Lower leg skin (tissue), 3 donors: ENCODE data around the gene LASP1NB.

Source experiments
- POLR2A ChIP-seq, 2 donors: fragments of 450-650 bp; IDR thresholded peaks; one replicate each; pipeline ENCODE4 v1.6.1; 2016 to 2017; ENCODE audit warnings: antibody characterized with exemption in 2 of 2, mild to moderate bottlenecking in 1 of 2, moderate library complexity in 1 of 2
- TF ChIP-seq, protein P1 (sequence below), 3 donors: fragments of 450-650 bp; IDR thresholded peaks; one replicate each; pipeline ENCODE4 v1.5.1; 2016; ENCODE audit warnings: antibody characterized with exemption in 3 of 3, mild to moderate bottlenecking in 3 of 3, moderate library complexity in 2 of 3

DNA sequence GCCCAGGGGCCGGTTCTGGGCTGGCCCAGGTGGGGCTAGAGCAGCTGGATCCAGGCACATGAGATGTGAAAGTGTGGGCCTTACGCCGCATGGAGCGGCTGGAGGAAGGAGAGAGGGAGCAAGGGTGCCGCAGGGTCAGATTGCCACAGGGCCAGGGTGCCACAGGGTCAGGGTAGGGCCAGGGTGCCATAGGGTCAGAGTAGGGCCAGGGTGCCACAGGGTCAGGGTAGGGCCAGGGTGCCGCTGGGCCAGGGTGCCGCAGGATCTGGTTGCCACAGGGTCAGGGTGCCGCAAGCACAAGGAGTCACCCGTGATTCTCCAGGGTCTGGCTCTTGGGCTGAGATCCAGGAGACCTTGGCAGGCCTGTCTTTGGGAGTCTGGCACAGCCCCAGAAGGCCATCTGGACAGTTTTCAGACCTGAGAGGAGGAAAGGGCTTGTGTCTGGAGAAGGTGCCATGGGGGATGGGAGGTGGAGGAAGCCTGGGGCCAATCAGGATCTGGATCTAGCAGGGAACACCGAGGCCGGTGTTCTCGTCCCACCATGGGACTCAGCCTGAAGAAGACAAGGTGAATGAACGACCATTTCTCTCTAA is 13.1 kb upstream of the LASP1NB start:
- TF ChIP-seq, protein P1, sequence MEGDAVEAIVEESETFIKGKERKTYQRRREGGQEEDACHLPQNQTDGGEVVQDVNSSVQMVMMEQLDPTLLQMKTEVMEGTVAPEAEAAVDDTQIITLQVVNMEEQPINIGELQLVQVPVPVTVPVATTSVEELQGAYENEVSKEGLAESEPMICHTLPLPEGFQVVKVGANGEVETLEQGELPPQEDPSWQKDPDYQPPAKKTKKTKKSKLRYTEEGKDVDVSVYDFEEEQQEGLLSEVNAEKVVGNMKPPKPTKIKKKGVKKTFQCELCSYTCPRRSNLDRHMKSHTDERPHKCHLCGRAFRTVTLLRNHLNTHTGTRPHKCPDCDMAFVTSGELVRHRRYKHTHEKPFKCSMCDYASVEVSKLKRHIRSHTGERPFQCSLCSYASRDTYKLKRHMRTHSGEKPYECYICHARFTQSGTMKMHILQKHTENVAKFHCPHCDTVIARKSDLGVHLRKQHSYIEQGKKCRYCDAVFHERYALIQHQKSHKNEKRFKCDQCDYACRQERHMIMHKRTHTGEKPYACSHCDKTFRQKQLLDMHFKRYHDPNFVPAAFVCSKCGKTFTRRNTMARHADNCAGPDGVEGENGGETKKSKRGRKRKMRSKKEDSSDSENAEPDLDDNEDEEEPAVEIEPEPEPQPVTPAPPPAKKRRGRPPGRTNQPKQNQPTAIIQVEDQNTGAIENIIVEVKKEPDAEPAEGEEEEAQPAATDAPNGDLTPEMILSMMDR (IDR thresholded peaks at IDR 0.05) = no peak
- TF ChIP-seq POLR2A (IDR thresholded peaks at IDR 0.05) = no peak
